GM19238 (cell line): ENCODE measurements around the gene LTA.
A peak's percentile ranks its signal among the peaks of the same experiment; 100 is the strongest.

ENCODE experiments used
- DNase-seq: peaks from one replicate; pipeline ENCODE4 v3.0.0; 2011; ENCODE audit warnings: low spot score; ENCODE audit not compliant: insufficient read length

The LTA gene

GRCh38 chr6:31572041-31572911 is at the start of gene LTA:
LTA (plus strand) TSS chr6:31572289; CDS start chr6:31572743, 454 bp downstream.
- DNase-seq = peak; percentile 62

GRCh38 chr6:31525553-31525931 is 46.5 kb upstream of the LTA start:
- DNase-seq = no peak

GRCh38 chr6:31525932-31526591 is 46.0 kb upstream of the LTA start:
- DNase-seq = no peak

- no peak for DNase-seq
These were observed 43.7 kb upstream of the LTA start for GRCh38 chr6:31528307-31528777.

- DNase-seq = no peak
These were observed 43.2 kb upstream of the LTA start, which contains the start of gene MCCD1 for GRCh38 chr6:31528821-31529328. MCCD1 (plus strand) TSS chr6:31528962; CDS start chr6:31529015, 53 bp downstream.

- no peak for DNase-seq
These were observed 42.5 kb upstream of the LTA start for GRCh38 chr6:31529329-31530150.

GRCh38 chr6:31530659-31531058 is 41.4 kb upstream of the LTA start:
- DNase-seq = no peak

GRCh38 chr6:31531162-31531561 is 40.9 kb upstream of the LTA start:
- no peak for DNase-seq

GRCh38 chr6:31531771-31532643 is 40.1 kb upstream of the LTA start:
- no peak for DNase-seq

GRCh38 chr6:31532644-31533454 is 39.2 kb upstream of the LTA start:
- no peak for DNase-seq

GRCh38 chr6:31533455-31533841 is 38.6 kb upstream of the LTA start:
- no peak for DNase-seq

- DNase-seq = no peak
These were observed 38.1 kb upstream of the LTA start for GRCh38 chr6:31534011-31534410.

- DNase-seq = no peak
These were observed 37.5 kb upstream of the LTA start for GRCh38 chr6:31534521-31535040.

GRCh38 chr6:31535538-31536324 is 36.4 kb upstream of the LTA start:
- DNase-seq = no peak

- no peak for DNase-seq
These were observed 33.2 kb upstream of the LTA start for GRCh38 chr6:31538805-31539400.

GRCh38 chr6:31540640-31541039 is 31.4 kb upstream of the LTA start:
- no peak for DNase-seq

- DNase-seq = no peak
These were observed 30.9 kb upstream of the LTA start for GRCh38 chr6:31541059-31541657.
